Measurements from ENCODE around the gene RLF. TPM values are rescaled to one million over a fixed set of nuclear protein-coding genes. Genes with fewer than 3 reads are reported as not detected.
"Not testable (repeated sequence)": the region's sequence is repeated elsewhere in the genome, so short reads cannot be mapped to it uniquely, and the experiment has no call there.

RLF gene
- total RNA-seq, 1 experiment from 2014 or later: 19.6 TPM

DNA sequence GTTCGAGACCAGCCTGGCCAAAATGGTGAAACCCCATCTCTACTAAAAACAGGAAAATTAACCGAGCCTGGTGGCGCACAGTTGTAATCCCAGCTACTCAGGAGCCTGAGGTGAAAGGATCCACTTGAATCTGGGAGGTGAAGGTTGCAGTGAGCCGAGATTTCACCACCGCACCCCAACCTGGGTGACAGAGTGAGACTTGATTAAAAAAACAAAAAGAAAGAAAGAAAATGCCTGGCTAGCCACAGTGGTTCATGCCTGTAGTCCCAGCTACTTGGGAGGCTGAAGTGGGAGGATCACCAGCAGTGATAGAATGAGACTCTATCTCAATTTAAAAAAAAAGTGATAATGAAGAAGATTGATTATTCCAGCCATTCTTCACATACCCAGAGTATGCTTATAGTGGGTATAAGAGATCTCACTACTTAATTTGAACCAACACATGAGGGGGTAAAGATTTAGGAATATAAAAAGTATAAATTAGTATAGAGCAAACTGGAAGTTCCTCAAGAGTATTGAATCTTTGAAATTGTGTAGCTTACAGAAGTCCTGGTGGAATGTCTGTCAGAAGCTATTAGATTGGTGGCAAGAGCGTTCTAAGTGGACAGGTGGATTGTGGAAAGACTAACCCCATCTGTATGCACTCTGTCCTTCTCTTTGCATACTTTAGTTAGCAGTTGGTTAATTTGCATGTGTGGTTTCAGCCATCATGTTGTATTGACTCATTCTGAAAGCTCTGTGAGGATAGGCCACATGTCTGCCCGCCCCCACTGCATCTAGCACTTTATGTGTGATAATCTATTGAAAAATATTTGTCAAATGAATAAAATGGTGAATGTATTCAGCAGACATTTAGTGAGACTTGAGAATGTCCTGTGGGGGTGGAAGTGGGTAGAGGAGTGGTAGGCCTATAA is 25.0 kb downstream of the RLF start:
- DNase-seq (ENCODE audit: low read depth in 1 of 2, low spot score in 2 of 2): no peak
- no peaks in the 10 kb centered on the region for H3K4me1 ChIP-seq (replicated peaks)
- H3K36me3 ChIP-seq: peaks cover 21% of the 10 kb centered on the region
- H3K27me3 ChIP-seq (replicated peaks): no peaks in the 10 kb centered on the region
- no peak overlapping the region for H3K27ac ChIP-seq
- no peak overlapping the region for H3K4me3 ChIP-seq
- no peaks in the 10 kb centered on the region for H3K9me3 ChIP-seq (replicated peaks)

DNA sequence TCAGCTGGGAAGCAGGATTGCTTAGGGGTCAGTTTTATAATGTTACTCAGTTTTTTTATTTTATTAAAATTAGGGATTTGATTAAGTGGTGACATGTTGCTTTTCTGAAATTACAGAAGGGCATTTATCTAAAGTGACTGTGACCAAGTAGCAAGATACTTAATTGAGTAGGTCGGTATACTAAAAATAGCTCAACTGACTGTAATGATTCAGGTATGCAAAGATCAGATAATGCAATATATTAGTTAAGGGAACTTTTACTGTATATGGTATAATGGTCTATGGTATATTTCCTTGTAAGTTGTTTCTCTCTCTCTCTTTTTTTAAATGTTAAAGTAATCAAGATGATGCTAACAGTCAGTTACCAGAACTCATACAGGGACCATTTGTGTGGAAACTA is 26.2 kb downstream of the RLF start:
- no peak overlapping the region for H3K27ac ChIP-seq
- DNase-seq (ENCODE audit: low read depth in 1 of 2, low spot score in 2 of 2): no peak

DNA sequence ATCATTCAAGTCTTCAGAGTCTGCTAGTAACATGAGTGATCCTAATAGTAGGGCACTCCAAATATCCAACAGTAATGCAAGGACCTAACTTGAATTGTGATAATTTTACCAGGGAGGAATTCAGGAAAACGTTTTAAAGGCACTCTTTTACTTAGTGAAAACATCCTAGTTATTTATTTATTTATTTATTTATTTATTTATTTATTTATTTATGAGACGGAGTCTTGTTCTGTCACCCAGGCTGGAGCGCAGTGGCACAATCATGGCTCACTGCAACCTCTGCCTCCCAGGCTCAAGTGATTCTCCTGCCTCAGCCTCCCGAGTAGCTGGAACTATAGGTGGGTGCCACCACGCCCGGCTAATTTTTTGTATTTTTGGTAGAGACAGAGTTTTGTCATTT is 33.5 kb downstream of the RLF start:
- H3K4me1 ChIP-seq (replicated peaks); H3K27ac ChIP-seq; H3K9me3 ChIP-seq (replicated peaks); H3K27me3 ChIP-seq (replicated peaks); H3K4me3 ChIP-seq; DNase-seq (ENCODE audit: low read depth in 1 of 2, low spot score in 2 of 2): not testable (repeated sequence)
- H3K36me3 ChIP-seq: peaks cover 48% of the 10 kb centered on the region

More for the DNA sequence above, 26.2 kb downstream of the RLF start:
- Histone ChIP-seq H3K4me1 (replicated peaks) (no peaks in the 10 kb centered on the region), H3K9me3 (replicated peaks) (no peaks in the 10 kb centered on the region), H3K36me3 (peaks cover 30% of the 10 kb centered on the region), H3K27me3 (replicated peaks) (no peaks in the 10 kb centered on the region), H3K4me3 (no peak overlapping the region)

DNA sequence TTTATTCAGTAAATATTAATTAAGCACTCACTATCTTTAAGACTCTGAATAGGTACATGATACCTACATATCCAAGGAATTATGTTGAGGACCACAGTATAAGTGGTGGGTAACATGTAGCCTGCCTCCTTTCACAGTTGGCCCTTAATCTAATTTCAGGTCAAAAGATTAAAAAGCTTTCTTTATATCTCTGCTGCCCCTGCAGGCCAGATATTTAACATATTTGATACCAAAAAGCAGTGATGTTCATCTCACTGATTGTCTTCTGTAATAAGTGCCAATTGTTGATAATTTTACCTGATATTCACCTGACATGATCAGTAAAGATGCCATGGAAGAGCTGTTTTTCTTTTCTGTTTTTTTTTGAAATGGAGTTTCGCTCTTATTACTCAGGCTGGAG is 36.5 kb downstream of the RLF start:
- H3K27me3 ChIP-seq (replicated peaks): no peaks in the 10 kb centered on the region
- DNase-seq (ENCODE audit: low read depth in 1 of 2, low spot score in 2 of 2): no peak
- H3K36me3 ChIP-seq: peaks cover 46% of the 10 kb centered on the region
- H3K4me1 ChIP-seq (replicated peaks): no peaks in the 10 kb centered on the region
- no peak overlapping the region for H3K27ac ChIP-seq
- no peaks in the 10 kb centered on the region for H3K9me3 ChIP-seq (replicated peaks)
- H3K4me3 ChIP-seq: no peak overlapping the region

DNA sequence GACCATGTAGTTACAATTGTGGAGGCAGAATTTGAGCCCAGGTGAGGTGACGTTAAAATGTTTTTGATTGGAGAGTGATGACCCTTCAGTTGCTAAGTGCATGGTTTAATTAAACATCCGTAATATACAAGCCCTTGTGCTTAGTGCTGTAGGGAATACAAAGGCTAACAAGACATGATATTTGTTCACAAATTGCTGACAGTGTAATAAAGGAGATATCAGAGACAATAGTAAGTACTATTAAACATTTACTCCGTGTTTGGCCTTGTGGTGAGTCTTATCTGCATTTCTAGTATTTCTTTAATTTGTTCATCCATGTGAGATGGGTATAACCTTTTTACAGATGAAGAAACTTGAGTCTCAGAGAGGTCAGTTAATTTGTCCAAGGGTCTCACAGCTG is 37.9 kb downstream of the RLF start:
- Histone ChIP-seq H3K9me3 (replicated peaks) (no peaks in the 10 kb centered on the region), H3K27me3 (replicated peaks) (no peaks in the 10 kb centered on the region), H3K27ac (no peak overlapping the region), H3K36me3 (peaks cover 48% of the 10 kb centered on the region), H3K4me3 (no peak overlapping the region), H3K4me1 (replicated peaks) (no peaks in the 10 kb centered on the region)
- no peak for DNase-seq (ENCODE audit: low read depth in 1 of 2, low spot score in 2 of 2)

DNA sequence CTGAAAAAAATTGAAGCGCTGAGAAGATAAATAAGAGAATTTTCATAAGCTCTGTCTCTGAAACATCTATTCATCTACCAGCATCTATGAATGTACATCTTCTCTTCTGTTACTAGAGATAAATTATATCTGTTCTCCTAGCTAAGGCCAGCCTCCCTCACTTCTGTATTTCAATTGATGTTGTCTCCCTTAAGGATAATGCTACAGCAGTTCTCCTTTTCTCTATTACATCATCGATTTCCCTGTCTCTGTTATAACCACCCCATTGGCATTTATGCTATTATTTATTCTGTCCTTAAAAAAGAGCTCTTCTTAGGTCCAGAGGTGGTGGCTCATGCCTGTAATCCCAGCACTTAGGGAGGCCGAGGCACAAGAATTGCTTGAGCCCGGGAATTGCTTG is 43.7 kb downstream of the RLF start:
- no peak overlapping the region for H3K27ac ChIP-seq
- no peak for DNase-seq (ENCODE audit: low read depth in 1 of 2, low spot score in 2 of 2)
- H3K27me3 ChIP-seq (replicated peaks): no peaks in the 10 kb centered on the region
- H3K36me3 ChIP-seq: peaks cover 61% of the 10 kb centered on the region
- no peaks in the 10 kb centered on the region for H3K4me1 ChIP-seq (replicated peaks)
- no peak overlapping the region for H3K4me3 ChIP-seq
- H3K9me3 ChIP-seq (replicated peaks): no peaks in the 10 kb centered on the region

DNA sequence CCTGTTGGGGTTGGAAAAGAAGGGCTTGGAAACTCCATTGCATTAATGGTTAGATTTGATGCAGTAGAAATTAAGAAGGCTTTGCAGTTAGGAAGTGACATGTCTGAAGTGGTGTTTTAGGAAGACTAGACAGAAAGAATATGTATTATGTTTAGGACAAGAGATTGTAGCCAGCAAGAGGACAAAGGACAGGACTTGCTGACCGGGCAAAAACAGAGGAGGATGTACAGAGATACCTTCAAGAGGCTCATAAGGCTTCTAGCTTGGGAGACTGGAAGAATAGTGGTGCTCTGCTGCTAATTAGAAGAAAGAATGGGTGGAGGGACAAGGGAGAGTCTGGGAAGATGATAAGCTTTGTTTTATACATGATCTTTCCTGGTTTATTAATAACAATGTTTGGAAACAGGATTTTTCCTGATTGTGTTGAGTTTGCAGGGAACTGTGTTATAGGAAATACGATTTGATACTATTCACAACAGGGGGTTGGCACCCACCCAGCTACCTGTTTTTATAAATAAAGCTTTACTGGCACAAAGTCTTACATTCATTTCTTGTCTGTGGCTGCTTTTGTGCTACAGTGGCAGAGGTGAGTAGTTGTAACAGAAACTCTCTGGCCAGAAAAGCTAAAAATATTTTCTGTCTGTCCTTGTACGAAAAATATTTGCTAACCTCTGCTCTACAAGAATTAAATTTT is 49.5 kb downstream of the RLF start:
- H3K36me3 ChIP-seq: peaks cover 75% of the 10 kb centered on the region
- H3K27me3 ChIP-seq (replicated peaks): 0 out of 2 replicates have a peak, but pooled peaks cover 3% of the 10 kb centered on the region
- no peak overlapping the region for H3K4me3 ChIP-seq
- H3K4me1 ChIP-seq (replicated peaks): no peaks in the 10 kb centered on the region
- H3K9me3 ChIP-seq (replicated peaks): no peaks in the 10 kb centered on the region
- no peak overlapping the region for H3K27ac ChIP-seq
- DNase-seq (ENCODE audit: low read depth in 1 of 2, low spot score in 2 of 2): no peak

DNA sequence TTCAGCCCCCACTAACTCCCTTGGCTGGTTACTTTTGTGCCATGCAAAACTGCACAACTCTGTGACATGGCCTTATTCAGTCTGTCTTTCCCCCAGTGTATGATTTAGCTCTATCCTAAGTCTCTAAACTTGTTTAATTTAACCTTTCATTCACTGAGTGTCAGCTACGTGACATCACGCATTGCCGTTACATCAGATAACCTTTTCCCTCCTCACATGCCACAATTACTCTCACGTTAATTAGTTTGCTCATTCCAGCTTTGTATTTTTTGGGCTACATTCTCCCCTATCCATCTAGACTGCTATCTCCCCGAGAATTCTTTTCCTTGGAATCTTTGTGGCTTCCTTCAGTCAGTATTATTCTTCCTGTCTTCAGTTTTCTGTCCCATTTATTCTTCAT is 57.1 kb downstream of the RLF start:
- Histone ChIP-seq H3K27me3 (replicated peaks) (no peaks in the 10 kb centered on the region), H3K27ac (no peak overlapping the region), H3K36me3 (peaks cover 14% of the 10 kb centered on the region), H3K4me3 (no peak overlapping the region), H3K4me1 (replicated peaks) (no peaks in the 10 kb centered on the region), H3K9me3 (replicated peaks) (no peaks in the 10 kb centered on the region)
- DNase-seq (ENCODE audit: low read depth in 1 of 2, low spot score in 2 of 2): no peak

DNA sequence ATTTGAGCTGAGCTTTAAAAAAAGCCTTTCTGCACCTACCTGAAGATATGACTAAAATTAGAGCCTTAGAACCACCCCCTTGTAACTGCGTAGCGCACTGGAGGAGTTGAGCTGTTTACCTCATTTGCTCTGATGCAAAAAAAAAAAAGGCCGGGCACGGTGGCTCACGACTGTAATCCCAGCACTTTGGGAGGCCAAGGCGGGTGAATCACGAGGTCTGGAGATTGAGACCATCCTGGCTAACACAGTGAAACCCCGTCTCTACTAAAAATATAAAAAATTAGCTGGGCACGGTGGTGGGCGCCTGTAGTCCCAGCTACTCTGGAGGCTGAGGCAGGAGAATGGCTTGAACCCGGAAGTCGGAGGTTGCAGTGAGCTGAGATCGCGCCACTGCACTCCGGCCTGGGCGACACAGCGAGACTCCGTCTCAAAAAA is 60.3 kb downstream of the RLF start:
- not testable (repeated sequence) for DNase-seq (ENCODE audit: low read depth in 1 of 2, low spot score in 2 of 2); H3K9me3 ChIP-seq (replicated peaks); H3K4me3 ChIP-seq; H3K27ac ChIP-seq; H3K4me1 ChIP-seq (replicated peaks); H3K27me3 ChIP-seq (replicated peaks)
- H3K36me3 ChIP-seq: peaks cover 12% of the 10 kb centered on the region; the same call in 1 of the 2 replicates

DNA sequence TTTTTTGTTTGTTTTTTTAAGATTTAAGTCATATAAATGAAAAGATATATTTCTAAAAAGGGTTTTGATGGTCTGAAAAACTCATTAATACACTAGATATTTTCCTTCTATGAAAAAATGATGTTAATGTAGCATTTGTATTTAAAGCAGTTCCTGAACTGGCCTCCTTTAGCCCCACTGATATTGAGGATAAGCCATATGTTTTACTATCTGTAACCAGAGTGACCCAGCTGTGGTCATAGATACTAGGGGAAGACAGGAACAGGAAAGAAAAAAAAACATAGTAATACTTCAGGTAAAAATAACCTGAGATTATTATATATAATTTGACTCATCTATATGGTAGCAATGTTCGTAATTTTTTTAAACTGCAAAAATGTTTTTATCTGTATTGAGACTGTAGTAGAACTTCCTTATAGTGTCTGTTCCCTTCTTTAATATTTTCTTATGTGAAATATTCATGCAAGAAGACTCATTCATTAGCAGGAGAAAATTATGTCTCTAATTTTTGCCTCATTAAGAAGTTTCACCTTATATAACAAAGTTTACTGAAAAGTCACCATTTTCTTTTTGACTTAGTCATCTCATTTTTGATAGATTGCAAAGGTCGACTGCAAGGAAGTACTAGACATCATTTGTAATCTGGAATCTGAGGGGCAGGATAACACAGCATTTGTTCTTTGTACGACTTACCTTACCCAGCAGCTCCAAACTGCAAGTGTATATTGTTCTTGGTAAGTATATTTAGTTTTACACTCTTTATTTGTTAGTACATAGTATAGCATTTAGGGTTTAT is 61.0 kb downstream of the RLF start:
- DNase-seq (ENCODE audit: low read depth in 1 of 2, low spot score in 2 of 2): no peak

DNA sequence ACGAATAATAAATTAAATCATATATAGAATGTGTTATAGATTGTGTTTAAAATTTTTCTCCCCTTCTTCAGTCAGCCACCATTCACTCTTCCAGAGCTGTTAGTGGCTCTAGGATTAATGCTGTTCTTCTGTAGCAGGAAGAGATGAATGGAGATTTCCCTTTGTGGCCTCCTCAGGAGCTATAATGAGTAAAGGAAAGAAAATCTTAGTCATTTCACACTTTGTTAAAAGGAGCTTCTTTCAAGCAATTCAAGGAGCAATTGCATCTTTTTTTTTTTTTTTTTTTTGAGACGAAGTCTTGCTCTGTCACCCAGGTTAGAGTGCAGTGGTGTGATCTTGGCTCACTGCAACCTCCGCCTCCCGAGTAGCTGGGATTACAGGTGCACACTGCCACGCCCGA is 62.9 kb downstream of the RLF start:
- H3K9me3 ChIP-seq (replicated peaks): no peaks in the 10 kb centered on the region
- H3K27me3 ChIP-seq (replicated peaks): no peaks in the 10 kb centered on the region
- H3K4me3 ChIP-seq: no peak overlapping the region

More for the DNA sequence above, 61.0 kb downstream of the RLF start:
- H3K27ac ChIP-seq: no peak overlapping the region
- H3K27me3 ChIP-seq (replicated peaks): no peaks in the 10 kb centered on the region
- no peaks in the 10 kb centered on the region for H3K9me3 ChIP-seq (replicated peaks)
- H3K4me3 ChIP-seq: no peak overlapping the region
- no peaks in the 10 kb centered on the region for H3K4me1 ChIP-seq (replicated peaks)
- peaks cover 9% of the 10 kb centered on the region; the same call in 1 of the 2 replicates for H3K36me3 ChIP-seq

DNA sequence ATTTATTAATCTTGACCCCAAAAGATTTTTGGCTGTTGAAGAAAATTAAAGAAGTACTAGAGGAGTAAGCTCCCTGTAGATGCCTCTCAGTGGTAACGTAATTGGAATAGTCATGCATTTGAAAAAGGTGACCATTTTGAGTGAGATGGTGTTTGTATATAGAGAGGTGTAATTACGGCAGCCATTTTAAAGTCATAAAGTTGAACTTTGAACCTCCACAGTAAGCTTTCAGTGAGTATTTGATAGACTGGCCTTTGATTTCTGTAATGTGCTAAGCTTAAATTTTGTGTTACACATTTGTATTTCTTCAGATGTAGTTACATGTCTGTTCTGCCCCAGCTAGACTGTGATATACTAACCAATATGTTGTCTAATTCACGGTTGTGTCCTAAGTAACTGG is 65.0 kb downstream of the RLF start:
- H3K9me3 ChIP-seq (replicated peaks): no peaks in the 10 kb centered on the region
- H3K27ac ChIP-seq: no peak overlapping the region
- H3K27me3 ChIP-seq (replicated peaks): no peaks in the 10 kb centered on the region
- H3K4me1 ChIP-seq (replicated peaks): no peaks in the 10 kb centered on the region
- H3K36me3 ChIP-seq: peaks cover 27% of the 10 kb centered on the region
- no peak for DNase-seq (ENCODE audit: low read depth in 1 of 2, low spot score in 2 of 2)
- H3K4me3 ChIP-seq: no peak overlapping the region

More for the DNA sequence above, 62.9 kb downstream of the RLF start:
- no peaks in the 10 kb centered on the region for H3K4me1 ChIP-seq (replicated peaks)
- H3K27ac ChIP-seq: no peak overlapping the region
- peaks cover 19% of the 10 kb centered on the region for H3K36me3 ChIP-seq
- no peak for DNase-seq (ENCODE audit: low read depth in 1 of 2, low spot score in 2 of 2)

DNA sequence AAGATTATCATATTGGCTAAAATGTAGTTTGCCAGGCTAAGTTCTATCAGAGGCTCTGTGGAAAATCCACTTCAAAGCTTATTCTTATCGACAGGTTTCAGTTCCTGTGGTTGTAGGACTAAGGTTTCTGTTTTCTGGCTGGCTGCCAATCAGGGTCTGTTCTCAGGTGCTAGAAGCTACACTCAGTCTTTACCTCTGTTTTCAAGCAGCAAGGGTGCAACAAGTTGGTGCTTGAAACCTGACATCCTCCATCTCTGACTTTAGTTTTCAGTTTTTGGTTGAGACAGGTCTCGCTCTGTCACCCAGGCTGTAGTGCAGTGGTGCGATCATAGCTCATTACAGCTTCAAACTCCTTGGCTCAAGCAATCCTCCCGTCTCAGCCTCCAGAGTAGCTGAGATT is 71.3 kb downstream of the RLF start:
- Histone ChIP-seq H3K36me3 (peaks cover 63% of the 10 kb centered on the region), H3K4me1 (replicated peaks) (no peaks in the 10 kb centered on the region), H3K4me3 (no peak overlapping the region), H3K9me3 (replicated peaks) (no peaks in the 10 kb centered on the region), H3K27ac (no peak overlapping the region), H3K27me3 (replicated peaks) (no peaks in the 10 kb centered on the region)
- DNase-seq (ENCODE audit: low read depth in 1 of 2, low spot score in 2 of 2): no peak

Measured in SJSA1 (cell line).